K562 (cell line): Measurements from ENCODE around the gene CD46. TPM values are rescaled to one million over a fixed set of nuclear protein-coding genes. Genes with fewer than 3 reads are reported as not detected.

Experiments
- ATAC-seq: fragments of 200-7000 bp; cut with Tn5 transposase; 3 replicates; pipeline ENCODE4 v1.9.1; 2020; ENCODE audit warnings: moderate library complexity
- BruUV-seq: library from RNA; stranded (reverse); fragments of 400-500 nt; replicated peaks from 2 replicates; lab custom pipeline; 2021; lab: Mats Ljungman, UMichigan
- CTCF ChIA-PET: fragments of 300-600 bp; formaldehyde crosslinking; extraction: SDS; loops from one replicate; lab custom pipeline; 2021; ENCODE audit warnings: low intra/inter-chr PET ratio; lab: Yijun Ruan, JAX
- POLR2A ChIA-PET: fragments of 300-600, 350-650 bp; sonication (Branson Sonifier 250); formaldehyde crosslinking; extraction: SDS; loops from one replicate; lab custom pipeline; 2021; ENCODE audit warnings: antibody characterized with exemption, inconsistent platforms; lab: Yijun Ruan, JAX
- DNase-seq, 4 experiments: peaks; one replicate each; pipeline versions ENCODE4 v3.0.0 to v3.0.0-alpha.2; 2011 to 2018; ENCODE audit warnings: low spot score in 3 of 4, mixed read lengths in 3 of 4; ENCODE audit errors: extremely low read depth in 1 of 4
- FAIRE-seq: peaks from 2 replicates; lab custom pipeline; 2011; peaks lifted over from hg19 to GRCh38; lab: Jason Lieb, UNC
- H2AFZ ChIP-seq: 2 replicates; pipeline ENCODE4 v1.6.0; 2011; ENCODE audit warnings: low read depth, low read length, control low read depth, inconsistent platforms
- H3K27ac ChIP-seq: fragments of 200-600 bp; 3 replicates; pipeline ENCODE4 v1.8.0; 2011; ENCODE audit warnings: low read depth, mild to moderate bottlenecking, control low read depth, inconsistent platforms, low read length, moderate library complexity, mixed read lengths; ENCODE audit errors: extremely low read depth
- H3K27me3 ChIP-seq, 2 experiments: fragments of 300-600 bp in 1 of 2; 2 replicates in 1 of 2; 3 replicates in 1 of 2; pipeline versions ENCODE4 v1.6.0 to v1.8.0; 2011; ENCODE audit warnings: inconsistent platforms in 2 of 2, low read length in 2 of 2, mild to moderate bottlenecking in 1 of 2, mixed read lengths in 1 of 2, moderate library complexity in 1 of 2; ENCODE audit not compliant: control insufficient read depth in 2 of 2, insufficient read depth in 2 of 2
- H3K36me3 ChIP-seq: fragments of 300-600 bp; 3 replicates; pipeline ENCODE4 v1.8.0; 2011; ENCODE audit warnings: mild to moderate bottlenecking, low read length, inconsistent platforms; ENCODE audit not compliant: control insufficient read depth, insufficient read depth
- H3K4me1 ChIP-seq, 2 experiments: fragments of 200-600 bp in 1 of 2; replicated peaks in 1 of 2; 2 replicates in 1 of 2; 3 replicates in 1 of 2; pipeline versions ENCODE4 v1.5.1 to v1.8.0; 2011; ENCODE audit warnings: inconsistent platforms in 2 of 2, low read length in 2 of 2, mild to moderate bottlenecking in 1 of 2, mixed read lengths in 1 of 2, moderate library complexity in 1 of 2; ENCODE audit not compliant: control insufficient read depth in 2 of 2, insufficient read depth in 2 of 2
- H3K4me2 ChIP-seq: 2 replicates; pipeline ENCODE4 v1.6.1; 2011; ENCODE audit warnings: low read length, control low read depth, inconsistent platforms, mixed read lengths; ENCODE audit not compliant: insufficient read depth
- H3K4me3 ChIP-seq: fragments of 200-600 bp; sonication (generic), shearing (Covaris generic); 2 replicates; pipeline ENCODE4 v1.5.1; 2016; ENCODE audit warnings: control low read depth, inconsistent platforms
- H3K79me2 ChIP-seq: fragments of 200-600 bp; 3 replicates; pipeline ENCODE4 v1.8.0; 2011; ENCODE audit warnings: low read length, inconsistent platforms; ENCODE audit not compliant: control insufficient read depth, insufficient read depth
- H3K9ac ChIP-seq, 2 experiments: 2 replicates each; pipeline versions ENCODE4 v1.6.0 to v1.6.1; 2011; ENCODE audit warnings: low read depth in 2 of 2, low read length in 2 of 2, control low read depth in 1 of 2, inconsistent platforms in 1 of 2, mild to moderate bottlenecking in 1 of 2, mixed read lengths in 1 of 2; ENCODE audit not compliant: insufficient read depth in 1 of 2
- H3K9me1 ChIP-seq: one replicate; pipeline ENCODE4 v1.6.0; 2011; ENCODE audit warnings: inconsistent platforms, mild to moderate bottlenecking, low read length, moderate library complexity; ENCODE audit not compliant: control insufficient read depth, insufficient read depth
- H3K9me3 ChIP-seq: replicated peaks from 2 replicates; pipeline ENCODE4 v1.5.1; 2011; ENCODE audit warnings: low read depth, low read length, inconsistent platforms; ENCODE audit not compliant: control insufficient read depth, insufficient read depth
- H4K20me1 ChIP-seq: replicated peaks from 2 replicates; pipeline ENCODE4 v1.6.1; 2011; ENCODE audit warnings: low read length, inconsistent platforms, mixed read lengths; ENCODE audit not compliant: control insufficient read depth, insufficient read depth
- HDAC1 ChIP-seq, 2 experiments: fragments of 450-650 bp; IDR thresholded peaks; 2 replicates each; pipeline ENCODE4 v1.6.1; 2016 to 2017; ENCODE audit warnings: inconsistent platforms in 1 of 2, mild to moderate bottlenecking in 1 of 2, moderate library complexity in 1 of 2
- HNRNPL ChIP-seq: fragments of 200-400 bp; formaldehyde crosslinking; IDR thresholded peaks from 2 replicates; pipeline ENCODE4 v1.6.1; 2017; ENCODE audit warnings: low read depth, mild to moderate bottlenecking, low read length
- JUN ChIP-seq, 2 experiments: sonication (generic) in 1 of 2; formaldehyde crosslinking in 1 of 2; IDR thresholded peaks; 2 replicates each; pipeline versions ENCODE4 v1.6.1 to v1.8.0; 2012 to 2022; ENCODE audit warnings: borderline replicate concordance in 2 of 2, mild to moderate bottlenecking in 2 of 2, improper control_type of control experiment in 1 of 2, low read depth in 1 of 2, low read length in 1 of 2, missing genetic modification reagents in 1 of 2
- KAT2B ChIP-seq: IDR thresholded peaks from one replicate; pipeline ENCODE4 v1.6.1; 2012; ENCODE audit warnings: low read depth, mild to moderate bottlenecking, control low read depth, inconsistent platforms, low read length, moderate library complexity
- PPARD ChIP-seq: fragments of 250-450 bp; sonication (Bioruptor Pico); IDR thresholded peaks from 2 replicates; pipeline ENCODE4 v1.8.0; 2022; ENCODE audit warnings: inconsistent platforms, mild to moderate bottlenecking, moderate library complexity
- PTTG1 ChIP-seq: fragments of 450-650 bp; IDR thresholded peaks from 2 replicates; pipeline ENCODE4 v1.6.1; 2016; ENCODE audit warnings: low read depth, mild to moderate bottlenecking, missing genetic modification characterization, missing compliant biosample characterization
- SRSF7 ChIP-seq: fragments of 200-400 bp; formaldehyde crosslinking; optimal IDR thresholded peaks from 2 replicates; pipeline ENCODE3; 2017; ENCODE audit warnings: mild to moderate bottlenecking, low read depth, low read length
- ZFP36 ChIP-seq: fragments of 150-350 bp; IDR thresholded peaks from 2 replicates; pipeline ENCODE4 v1.6.1; 2018; ENCODE audit warnings: low read length, low read depth; ENCODE audit not compliant: partially characterized antibody
- ZNF133 ChIP-seq: fragments of 250-450 bp; sonication (Bioruptor Pico); IDR thresholded peaks from 2 replicates; pipeline ENCODE4 v1.4.0; 2020; ENCODE audit warnings: mild to moderate bottlenecking
- ZNF23 ChIP-seq: fragments of 250-450 bp; sonication (Bioruptor Pico); IDR thresholded peaks from 2 replicates; pipeline ENCODE4 v1.4.0; 2020; ENCODE audit warnings: mild to moderate bottlenecking
- ZNF444 ChIP-seq: fragments of 250-450 bp; sonication (Bioruptor Pico); IDR thresholded peaks from 2 replicates; pipeline ENCODE4 v1.4.0; 2020; ENCODE audit warnings: mild to moderate bottlenecking, moderate library complexity
- ZZZ3 ChIP-seq: fragments of 450-650 bp; IDR thresholded peaks from 2 replicates; pipeline ENCODE4 v1.6.1; 2016; ENCODE audit warnings: antibody characterized with exemption, mild to moderate bottlenecking, moderate library complexity
- WGBS: fragments of 100-300 bp; shearing (Covaris generic); methylation state at CpG from one replicate; pipeline ENCODE4 v1.1.6; 2016; ENCODE audit warnings: low coverage, mixed read lengths; ENCODE audit not compliant: insufficient coverage; ENCODE audit errors: missing lambda C conversion rate; 5-methylcytosine and 5-hydroxymethylcytosine counted together
- in situ Hi-C: fragments of 300-500 bp; cut with MboI; formaldehyde crosslinking; loops from 4 replicates; pipeline ENCODE4 v1.15.0; 2018; ENCODE audit warnings: inconsistent platforms, mixed read lengths
- intact Hi-C: fragments of 100-400 bp; cut with micrococcal nuclease; formaldehyde crosslinking; loops from 2 replicates; pipeline ENCODE4 v1.14.2; 2022
- polyA plus RNA-seq, 8 experiments: library from polyadenylated mRNA; depleted of rRNA in 4 of 8; stranded (reverse) in 5 of 8; unstranded in 3 of 8; fragments of >200 nt; fragmentation: Nextera tagmentation in 2 of 8; fragmentation: Illumina TruSeq in 1 of 8; extraction: Ambion mirVana in 2 of 8; extraction: Trizol in 1 of 8; gene quantifications; 2 replicates each; pipeline versions ENCODE4 v1.2.1 to v1.2.3, GENCODE V29; 2011 to 2014; ENCODE audit warnings: inconsistent platforms in 1 of 8, missing spikeins in 1 of 8
- total RNA-seq, 7 experiments: library from RNA; depleted of rRNA in 6 of 7; stranded (reverse); fragments of >200 nt in 6 of 7; fragmentation: Illumina TruSeq in 2 of 7; extraction: Trizol in 2 of 7; gene quantifications; 2 replicates each; pipeline versions ENCODE4 v1.2.1 to v1.2.3, GENCODE V29; 2011 to 2021; ENCODE audit warnings: low replicate concordance in 1 of 7

CD46 gene
- total and polyA plus RNA-seq, 9 of the 15 experiments (the other 6 are each of a cell fraction or from before 2014, with no cell fraction given), result 87.9 to 374 (median 156) TPM

DNA sequence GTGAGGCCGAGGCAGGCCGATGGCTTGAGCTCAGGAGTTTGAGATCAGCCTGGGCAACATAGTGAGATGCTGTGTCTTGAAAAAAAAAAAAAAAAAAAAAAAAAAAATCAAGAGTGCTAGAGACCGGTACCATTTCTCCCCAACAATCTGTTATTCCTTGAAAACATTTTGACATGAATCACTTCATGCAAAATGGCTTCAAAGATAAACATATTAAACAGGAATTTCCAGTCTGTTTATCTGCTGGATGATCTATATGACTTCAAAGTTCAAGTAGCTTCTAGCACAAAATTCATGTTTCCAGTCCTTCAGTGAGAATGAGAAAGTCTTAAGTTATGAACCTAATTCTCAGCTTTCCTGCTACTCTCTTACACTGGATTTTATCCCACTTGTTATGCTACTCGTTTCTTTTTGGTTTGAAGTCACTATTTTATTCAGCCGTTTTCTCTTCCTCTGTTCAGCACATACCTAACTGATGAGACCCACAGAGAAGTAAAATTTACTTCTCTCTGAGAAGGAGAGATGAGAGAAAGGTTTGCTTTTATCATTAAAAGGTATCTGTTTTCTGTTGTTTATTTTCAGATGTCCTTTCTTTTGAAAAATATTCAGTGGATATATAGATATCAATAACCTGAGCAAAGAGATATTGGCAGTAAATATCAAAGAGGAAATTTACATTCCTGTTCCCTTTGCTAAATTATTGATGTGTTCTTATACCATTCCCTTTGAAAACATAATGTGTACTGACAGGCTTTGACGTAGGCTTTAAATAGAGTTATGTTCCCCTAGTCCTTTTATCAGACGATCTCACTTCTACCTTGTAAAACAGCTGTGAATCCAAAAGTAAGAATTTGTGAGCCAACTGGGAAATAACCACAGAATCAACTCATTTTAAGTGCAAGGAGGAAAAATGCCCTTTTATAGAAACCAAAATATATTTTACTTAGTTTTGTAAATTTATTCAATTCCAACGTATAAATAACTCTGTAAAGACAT is 38.2 kb downstream of the CD46 start:
- in situ Hi-C loops, result no loop called here
- Histone ChIP-seq H2AFZ (no peak overlapping the region), H3K9ac (no peak overlapping the region), H4K20me1 (no peaks in the 10 kb centered on the region), H3K27ac (no peak overlapping the region), H3K4me2 (no peak overlapping the region), H3K79me2 (no peaks in the 10 kb centered on the region), H3K9me3 (no peaks in the 10 kb centered on the region), H3K27me3 (no peaks in the 10 kb centered on the region), H3K9me1 (no peaks in the 10 kb centered on the region), H3K4me1 (no peaks in the 10 kb centered on the region), H3K36me3 (peaks cover 93% of the 10 kb centered on the region), H3K4me3 (no peak overlapping the region)
- 86% methylated on average over 7 of the region's 8 CpGs for WGBS
- POLR2A ChIA-PET, result interaction anchor here (0.9 to 1.0 kb wide), 2 partner anchors 14 to 185 kb away, joined by 3 read pairs; no protein-coding TSS in a partner anchor
- CTCF ChIA-PET, result no interaction called here
- no TSS peak for BruUV-seq
- ATAC-seq, result no peak
- no peak for DNase-seq
- intact Hi-C loops, result loop anchor here (5.0 kb wide), 1 partner anchor 48 kb away; no protein-coding TSS in a partner anchor
- no peak for FAIRE-seq
- TF ChIP-seq HDAC1 (IDR thresholded peaks at IDR 0.05), result no peak
- no peak for TF ChIP-seq ZZZ3
- TF ChIP-seq ZNF133 (CRISPR knock-in tag), result no peak

DNA sequence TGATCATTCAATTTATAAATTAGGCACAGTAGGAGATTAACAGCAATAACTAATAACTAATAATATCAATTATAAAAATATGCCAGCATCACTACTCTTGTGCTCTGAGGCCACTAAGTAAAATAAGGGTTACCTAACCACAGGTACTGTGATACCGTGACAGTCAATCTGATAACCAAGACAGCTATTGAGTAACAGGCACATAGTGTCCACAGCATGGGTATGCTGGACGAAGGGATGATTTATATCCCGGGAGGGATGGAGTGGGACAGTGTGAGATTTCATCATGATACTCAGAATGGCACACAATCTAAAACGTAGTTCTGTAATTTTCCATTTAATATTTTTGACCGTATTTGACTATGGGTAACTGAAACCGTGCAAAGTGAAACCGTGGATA is 39.4 kb downstream of the CD46 start:
- Histone ChIP-seq H3K36me3 (peaks cover 91% of the 10 kb centered on the region), H3K9me3 (no peaks in the 10 kb centered on the region), H3K4me3 (no peak overlapping the region), H3K27me3 (no peaks in the 10 kb centered on the region), H3K79me2 (no peaks in the 10 kb centered on the region), H3K4me2 (no peak overlapping the region), H3K9me1 (no peaks in the 10 kb centered on the region), H3K4me1 (no peaks in the 10 kb centered on the region), H4K20me1 (no peaks in the 10 kb centered on the region), H2AFZ (no peak overlapping the region), H3K9ac (no peak overlapping the region), H3K27ac (no peak overlapping the region)
- ChIA-PET CTCF (no interaction called here), POLR2A (interaction anchor here (1.1 to 1.3 kb wide), 2 partner anchors 13 to 14 kb away, joined by 3 to 7 read pairs; no protein-coding TSS in a partner anchor)
- no TSS peak for BruUV-seq
- 85% methylated on average over 7 of the region's 7 CpGs for WGBS
- no peak for FAIRE-seq
- intact Hi-C loops, result loop anchor here (5.0 kb wide), 1 partner anchor 49 kb away; no protein-coding TSS in a partner anchor
- in situ Hi-C loops, result no loop called here
- no peak for TF ChIP-seq HNRNPL
- no peak for TF ChIP-seq PPARD (CRISPR knock-in tag)
- no peak for TF ChIP-seq ZNF23 (CRISPR knock-in tag)
- TF ChIP-seq ZFP36, result no peak
- no peak for TF ChIP-seq JUN (IDR thresholded peaks at IDR 0.05; ENCODE audit: borderline replicate concordance, low read depth, low read length)
- no peak for TF ChIP-seq JUN (CRISPR knock-in tag; IDR thresholded peaks at IDR 0.05; ENCODE audit: borderline replicate concordance)
- TF ChIP-seq SRSF7, result no peak
- TF ChIP-seq PTTG1 (tag), result no peak
- no peak for TF ChIP-seq ZNF444 (CRISPR knock-in tag)
- no peak for TF ChIP-seq KAT2B
- no peak for DNase-seq
- ATAC-seq, result no peak; the same call in 2 of the 3 replicates
